ENCODE measurements around the gene PNMA6A. TPM values are rescaled to one million over a fixed set of nuclear protein-coding genes. Genes with fewer than 3 reads are reported as not detected.
"Not testable (repeated sequence)": the region's sequence is repeated elsewhere in the genome, so short reads cannot be mapped to it uniquely, and the experiment has no call there.

Gene PNMA6A
- total RNA-seq, 5 donors from 2014 or later (not counting 1 experiment from before 2014, with no cell fraction given) = 0.33 to 0.54 (median 0.47) TPM

DNA sequence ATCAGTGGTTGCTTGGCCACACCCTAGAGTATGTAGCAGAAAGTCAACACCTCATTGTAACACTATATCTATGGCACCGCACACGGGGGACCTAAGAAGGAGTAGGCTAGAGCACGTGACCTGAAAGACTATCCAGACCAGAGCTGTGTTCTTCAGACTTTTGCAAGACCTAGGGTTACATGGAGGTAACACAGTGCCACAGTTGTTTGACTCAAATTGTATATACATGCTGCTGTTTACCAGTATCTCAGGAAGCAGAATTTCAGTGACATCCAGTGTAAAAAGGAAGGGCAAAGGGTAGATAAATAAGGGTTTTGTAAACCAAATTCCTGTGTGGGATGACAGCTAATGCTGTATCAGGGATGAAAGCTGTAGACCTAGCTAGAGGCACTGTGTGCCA is 30.2 kb downstream of the PNMA6A start:
- WGBS (ENCODE audit: insufficient coverage) = no CpG with 5 or more reads among the region's 3 CpGs
- no peak overlapping the region for H3K4me3 ChIP-seq (ENCODE audit: control insufficient read depth in 1 of 2, extremely low read depth in 1 of 2, low read length in 1 of 2)
- peaks cover 4 to 12% (median 5%) of the 10 kb centered on the region in 3 donors for H3K4me1 Mint-ChIP-seq
- ChIA-PET POLR2A (no interaction called here), CTCF (no interaction called here)
- H3K9me3 Mint-ChIP-seq = peaks cover 12 to 27% (median 25%) of the 10 kb centered on the region in 3 donors
- peaks cover 2% of the 10 kb centered on the region for H3K9me3 ChIP-seq
- DNase-seq = no peak
- H3K27ac Mint-ChIP-seq = no peak overlapping the region
- H3K27me3 ChIP-seq (replicated peaks in 1 of 2; ENCODE audit: control insufficient read depth in 2 of 2, extremely low read depth in 1 of 2, insufficient read depth in 2 of 2, low read length in 1 of 2) = no peaks in the 10 kb centered on the region
- peaks cover 3% of the 10 kb centered on the region for H3K36me3 Mint-ChIP-seq
- no peak for ATAC-seq (replicated peaks in 1 of 4)
- no peak overlapping the region for H3K27ac ChIP-seq (ENCODE audit: low read length)
- H3K36me3 ChIP-seq (ENCODE audit: control insufficient read depth in 2 of 2, extremely low read depth in 1 of 2, insufficient read depth in 1 of 2, low read length in 1 of 2) = no peaks in the 10 kb centered on the region
- peaks cover 0 to 14% of the 10 kb centered on the region in 2 donors for H3K27me3 Mint-ChIP-seq
- H3K4me1 ChIP-seq (ENCODE audit: control insufficient read depth in 1 of 2, extremely low read depth in 1 of 2, insufficient read depth in 2 of 2, low read length in 2 of 2) = peaks cover 2% of the 10 kb centered on the region in 2 experiments
- no peak overlapping the region for H3K4me3 Mint-ChIP-seq

DNA sequence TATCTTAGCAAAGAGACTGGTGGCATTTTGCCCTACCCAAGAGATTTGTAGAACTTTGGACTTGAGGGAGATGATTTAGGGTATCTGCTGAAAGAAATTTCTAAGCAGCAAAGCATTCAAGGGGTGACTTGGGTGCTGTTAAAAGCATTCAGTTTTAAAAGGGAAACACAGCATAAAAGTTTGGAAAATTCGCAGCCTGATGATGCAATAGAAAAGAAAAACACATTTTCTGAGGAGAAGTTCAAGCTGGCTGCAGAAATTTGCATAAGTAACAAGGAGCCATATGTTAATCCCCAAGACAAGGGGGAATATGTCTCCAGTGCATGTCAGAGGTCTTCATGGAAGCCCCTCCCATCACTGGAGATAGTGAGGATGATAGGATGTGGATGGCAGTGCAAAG is 32.7 kb downstream of the PNMA6A start:
- Mint-ChIP-seq H3K27ac (peak overlapping the region in 1 of 2 donors; percentile 43), H3K4me1 (peaks cover 4 to 12% (median 5%) of the 10 kb centered on the region in 3 donors), H3K27me3 (peaks cover 0 to 14% of the 10 kb centered on the region in 2 donors), H3K9me3 (peaks cover 12 to 27% (median 25%) of the 10 kb centered on the region in 3 donors)
- H3K27ac ChIP-seq (ENCODE audit: low read length); POLR2A ChIA-PET; H3K36me3 ChIP-seq (ENCODE audit: control insufficient read depth in 2 of 2, extremely low read depth in 1 of 2, insufficient read depth in 1 of 2, low read length in 1 of 2); H3K36me3 Mint-ChIP-seq; DNase-seq; H3K9me3 ChIP-seq; H3K4me1 ChIP-seq (ENCODE audit: control insufficient read depth in 1 of 2, extremely low read depth in 1 of 2, insufficient read depth in 2 of 2, low read length in 2 of 2); CTCF ChIA-PET; H3K27me3 ChIP-seq (replicated peaks in 1 of 2; ENCODE audit: control insufficient read depth in 2 of 2, extremely low read depth in 1 of 2, insufficient read depth in 2 of 2, low read length in 1 of 2); H3K4me3 ChIP-seq (ENCODE audit: control insufficient read depth in 1 of 2, extremely low read depth in 1 of 2, low read length in 1 of 2); ATAC-seq (replicated peaks in 1 of 4); H3K4me3 Mint-ChIP-seq: not testable (repeated sequence)
- WGBS (ENCODE audit: insufficient coverage) = no CpG with 5 or more reads among the region's 1 CpG

DNA sequence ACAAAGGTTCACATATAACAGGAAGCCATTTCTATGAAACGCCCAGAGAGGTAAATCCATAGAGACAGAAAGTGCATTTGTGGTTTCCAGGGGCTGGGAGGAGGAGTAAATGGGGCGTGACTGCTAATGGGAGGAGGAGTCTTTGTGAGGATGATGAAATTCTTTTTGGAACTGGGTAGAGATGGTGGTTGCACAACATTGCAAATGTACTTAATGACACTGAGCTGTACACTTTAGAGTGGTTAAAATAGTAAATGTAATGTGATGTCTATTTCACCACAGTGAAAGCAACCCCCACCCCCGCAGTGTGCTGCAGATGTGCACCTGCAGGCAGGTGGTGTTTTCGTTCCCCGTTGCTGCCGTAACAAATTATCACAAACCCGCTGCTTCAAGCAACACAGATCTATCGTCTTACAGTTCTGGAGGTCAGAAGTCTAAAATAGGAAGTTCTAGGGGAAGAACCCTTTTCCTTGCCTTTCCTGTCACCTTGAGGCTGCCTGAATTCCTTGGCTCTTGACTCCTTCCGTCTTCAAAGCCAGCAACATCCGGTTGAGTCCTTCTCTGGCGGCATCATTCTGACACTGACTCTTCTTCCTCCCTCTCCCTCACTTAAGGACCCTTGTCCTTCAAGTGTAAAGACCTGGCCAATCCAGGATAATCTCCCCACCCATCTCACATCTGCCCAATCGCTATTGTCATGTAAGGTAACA is 34.0 kb downstream of the PNMA6A start:
- H3K36me3 ChIP-seq (ENCODE audit: control insufficient read depth in 2 of 2, extremely low read depth in 1 of 2, insufficient read depth in 1 of 2, low read length in 1 of 2); H3K27me3 ChIP-seq (replicated peaks in 1 of 2; ENCODE audit: control insufficient read depth in 2 of 2, extremely low read depth in 1 of 2, insufficient read depth in 2 of 2, low read length in 1 of 2); H3K36me3 Mint-ChIP-seq; H3K27me3 Mint-ChIP-seq; POLR2A ChIA-PET; CTCF ChIA-PET; H3K9me3 ChIP-seq; H3K4me3 ChIP-seq (ENCODE audit: control insufficient read depth in 1 of 2, extremely low read depth in 1 of 2, low read length in 1 of 2); DNase-seq; H3K4me1 ChIP-seq (ENCODE audit: control insufficient read depth in 1 of 2, extremely low read depth in 1 of 2, insufficient read depth in 2 of 2, low read length in 2 of 2): not testable (repeated sequence)
- Mint-ChIP-seq H3K4me3 (peak overlapping the region in 2 of 3 donors; percentile 38 to 47), H3K4me1 (peaks cover 4 to 12% (median 5%) of the 10 kb centered on the region in 3 donors), H3K9me3 (peaks cover 12 to 21% (median 14%) of the 10 kb centered on the region in 3 donors), H3K27ac (peak overlapping the region; percentile 76 to 85)
- H3K27ac ChIP-seq (ENCODE audit: low read length) = peak overlapping the region; percentile 29
- peak in 3 of 4 experiments; percentile 70 to 84 (median 70) for ATAC-seq (replicated peaks in 1 of 4)
- no CpG with 5 or more reads among the region's 12 CpGs for WGBS (ENCODE audit: insufficient coverage)

DNA sequence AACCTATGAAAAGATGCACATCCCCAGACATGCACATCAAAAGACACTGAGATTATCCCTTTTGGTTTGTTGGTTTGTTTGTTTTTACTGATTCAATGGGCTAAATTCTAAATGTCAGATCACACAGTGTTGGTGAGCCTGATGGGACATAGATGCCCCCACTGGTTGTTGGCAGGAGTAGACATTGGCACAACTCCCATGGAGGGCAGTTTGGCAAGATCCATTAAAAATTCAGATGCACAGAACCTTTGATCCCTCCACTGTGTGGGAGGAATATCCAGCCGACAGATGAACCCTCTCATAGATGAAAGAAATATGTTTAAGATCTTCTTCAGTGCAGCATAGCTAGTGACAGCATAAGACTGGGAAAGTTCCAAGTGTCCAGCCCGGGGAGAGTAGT is 38.5 kb downstream of the PNMA6A start:
- CTCF ChIA-PET; H3K27ac ChIP-seq (ENCODE audit: low read length); H3K36me3 ChIP-seq (ENCODE audit: control insufficient read depth in 2 of 2, extremely low read depth in 1 of 2, insufficient read depth in 1 of 2, low read length in 1 of 2); H3K4me3 Mint-ChIP-seq; DNase-seq; H3K9me3 Mint-ChIP-seq; H3K27me3 ChIP-seq (replicated peaks in 1 of 2; ENCODE audit: control insufficient read depth in 2 of 2, extremely low read depth in 1 of 2, insufficient read depth in 2 of 2, low read length in 1 of 2); H3K36me3 Mint-ChIP-seq; ATAC-seq (replicated peaks in 1 of 4); H3K4me3 ChIP-seq (ENCODE audit: control insufficient read depth in 1 of 2, extremely low read depth in 1 of 2, low read length in 1 of 2); H3K4me1 Mint-ChIP-seq; H3K9me3 ChIP-seq; POLR2A ChIA-PET; H3K27me3 Mint-ChIP-seq; H3K27ac Mint-ChIP-seq; H3K4me1 ChIP-seq (ENCODE audit: control insufficient read depth in 1 of 2, extremely low read depth in 1 of 2, insufficient read depth in 2 of 2, low read length in 2 of 2): not testable (repeated sequence)
- WGBS (ENCODE audit: insufficient coverage) = no CpG with 5 or more reads among the region's 2 CpGs

DNA sequence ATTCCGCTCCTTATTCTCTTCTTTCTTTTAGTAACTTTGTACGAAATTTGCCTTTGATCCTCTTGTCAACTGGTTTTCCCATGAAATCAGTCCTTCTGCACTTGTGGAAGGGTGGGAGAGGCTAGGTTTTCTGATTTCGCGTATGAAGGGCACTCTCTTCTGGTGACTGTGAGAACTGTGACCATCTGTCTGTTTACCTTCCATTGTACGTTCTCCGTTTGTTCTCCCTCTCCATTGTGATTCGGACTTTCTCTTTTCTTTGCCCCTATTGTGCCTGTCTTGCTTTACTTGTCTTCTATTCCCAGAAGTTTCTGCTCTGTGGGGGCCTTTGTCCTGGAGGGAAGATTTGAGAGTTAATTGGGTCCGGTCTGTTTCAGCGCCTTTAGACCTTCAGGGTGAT is 41.6 kb downstream of the PNMA6A start:
- DNase-seq; H3K9me3 Mint-ChIP-seq; H3K9me3 ChIP-seq; H3K36me3 ChIP-seq (ENCODE audit: control insufficient read depth in 2 of 2, extremely low read depth in 1 of 2, insufficient read depth in 1 of 2, low read length in 1 of 2); ATAC-seq (replicated peaks in 1 of 4); H3K27ac ChIP-seq (ENCODE audit: low read length); H3K4me3 ChIP-seq (ENCODE audit: control insufficient read depth in 1 of 2, extremely low read depth in 1 of 2, low read length in 1 of 2); H3K27me3 Mint-ChIP-seq; H3K27me3 ChIP-seq (replicated peaks in 1 of 2; ENCODE audit: control insufficient read depth in 2 of 2, extremely low read depth in 1 of 2, insufficient read depth in 2 of 2, low read length in 1 of 2); H3K4me1 Mint-ChIP-seq; POLR2A ChIA-PET; CTCF ChIA-PET; H3K36me3 Mint-ChIP-seq; H3K4me3 Mint-ChIP-seq; H3K4me1 ChIP-seq (ENCODE audit: control insufficient read depth in 1 of 2, extremely low read depth in 1 of 2, insufficient read depth in 2 of 2, low read length in 2 of 2); H3K27ac Mint-ChIP-seq: not testable (repeated sequence)
- WGBS (ENCODE audit: insufficient coverage) = no CpG with 5 or more reads among the region's 9 CpGs

DNA sequence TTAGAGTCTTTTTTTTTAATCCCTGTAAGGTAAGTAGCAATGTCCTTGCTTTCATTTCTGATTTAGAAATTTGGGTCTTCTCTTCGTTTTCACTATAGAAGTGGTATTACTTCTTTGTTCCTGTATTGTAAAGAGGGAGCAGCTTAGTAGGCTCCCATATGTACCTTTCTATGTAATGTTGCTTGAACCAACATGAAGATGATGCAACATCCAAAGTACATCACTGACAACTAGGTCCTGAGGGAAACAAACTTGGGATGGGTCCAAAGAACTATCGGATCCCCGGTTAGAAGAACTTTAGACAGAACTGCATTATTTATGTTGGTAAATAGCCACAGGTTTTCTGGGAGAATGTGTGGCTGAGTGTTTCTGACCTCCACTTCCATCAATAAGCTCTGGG is 45.5 kb downstream of the PNMA6A start:
- H3K4me1 Mint-ChIP-seq; H3K27ac ChIP-seq (ENCODE audit: low read length); DNase-seq; H3K9me3 Mint-ChIP-seq; H3K4me3 Mint-ChIP-seq; H3K27me3 ChIP-seq (replicated peaks in 1 of 2; ENCODE audit: control insufficient read depth in 2 of 2, extremely low read depth in 1 of 2, insufficient read depth in 2 of 2, low read length in 1 of 2); H3K4me1 ChIP-seq (ENCODE audit: control insufficient read depth in 1 of 2, extremely low read depth in 1 of 2, insufficient read depth in 2 of 2, low read length in 2 of 2); H3K9me3 ChIP-seq; POLR2A ChIA-PET; CTCF ChIA-PET; H3K36me3 Mint-ChIP-seq; H3K36me3 ChIP-seq (ENCODE audit: control insufficient read depth in 2 of 2, extremely low read depth in 1 of 2, insufficient read depth in 1 of 2, low read length in 1 of 2); H3K27ac Mint-ChIP-seq; ATAC-seq (replicated peaks in 1 of 4); H3K27me3 Mint-ChIP-seq; H3K4me3 ChIP-seq (ENCODE audit: control insufficient read depth in 1 of 2, extremely low read depth in 1 of 2, low read length in 1 of 2): not testable (repeated sequence)
- no CpG with 5 or more reads among the region's 3 CpGs for WGBS (ENCODE audit: insufficient coverage)

DNA sequence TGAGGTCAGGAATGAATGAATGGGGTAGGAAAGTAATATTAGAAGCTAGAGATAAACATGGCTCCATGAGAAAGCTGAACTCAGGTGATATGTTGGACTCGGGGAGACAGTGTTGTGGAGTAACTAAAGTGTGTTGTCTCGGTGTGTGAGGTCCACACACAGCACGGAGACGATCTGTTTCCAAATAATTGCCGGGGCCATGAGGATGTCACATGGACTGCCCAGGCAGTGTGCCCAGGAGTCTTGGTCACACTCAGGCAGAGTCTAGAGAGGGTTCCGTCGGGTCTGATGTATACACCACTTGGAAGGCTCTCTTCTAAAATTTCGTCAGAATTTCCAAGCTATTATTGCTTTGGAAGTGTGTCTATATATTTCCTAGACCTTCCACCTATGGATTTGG is 48.0 kb downstream of the PNMA6A start:
- H3K4me1 Mint-ChIP-seq; H3K4me3 Mint-ChIP-seq; POLR2A ChIA-PET; DNase-seq; H3K27me3 Mint-ChIP-seq; ATAC-seq (replicated peaks in 1 of 4); H3K9me3 ChIP-seq; H3K27me3 ChIP-seq (replicated peaks in 1 of 2; ENCODE audit: control insufficient read depth in 2 of 2, extremely low read depth in 1 of 2, insufficient read depth in 2 of 2, low read length in 1 of 2); H3K4me3 ChIP-seq (ENCODE audit: control insufficient read depth in 1 of 2, extremely low read depth in 1 of 2, low read length in 1 of 2); CTCF ChIA-PET; H3K27ac Mint-ChIP-seq; H3K4me1 ChIP-seq (ENCODE audit: control insufficient read depth in 1 of 2, extremely low read depth in 1 of 2, insufficient read depth in 2 of 2, low read length in 2 of 2); H3K27ac ChIP-seq (ENCODE audit: low read length); H3K36me3 Mint-ChIP-seq; H3K36me3 ChIP-seq (ENCODE audit: control insufficient read depth in 2 of 2, extremely low read depth in 1 of 2, insufficient read depth in 1 of 2, low read length in 1 of 2); H3K9me3 Mint-ChIP-seq: not testable (repeated sequence)
- WGBS (ENCODE audit: insufficient coverage) = no CpG with 5 or more reads among the region's 8 CpGs
